Skeletal muscle satellite cell (primary cell): ENCODE data around the gene ATXN7.

Experiments
- H3K27me3 ChIP-seq: 2 replicates; pipeline ENCODE4 v1.7.0; 2013; ENCODE audit warnings: low read length; ENCODE audit not compliant: control insufficient read depth, insufficient read depth
- H3K36me3 ChIP-seq: 2 replicates; pipeline ENCODE4 v1.7.0; 2013; ENCODE audit warnings: mild to moderate bottlenecking, control low read depth, low read length; ENCODE audit not compliant: insufficient read depth
- H3K4me1 ChIP-seq: 2 replicates; pipeline ENCODE4 v1.7.0; 2013; ENCODE audit warnings: low read length; ENCODE audit not compliant: control insufficient read depth, insufficient read depth
- H3K4me2 ChIP-seq: 2 replicates; pipeline ENCODE4 v1.7.0; 2013; ENCODE audit warnings: mild to moderate bottlenecking, low read length
- H3K4me3 ChIP-seq: 2 replicates; pipeline ENCODE4 v1.7.0; 2013; ENCODE audit warnings: low read length
- H3K9ac ChIP-seq: 2 replicates; pipeline ENCODE4 v1.7.0; 2013; ENCODE audit warnings: mild to moderate bottlenecking, low read depth, low read length, moderate library complexity
- H3K9me3 ChIP-seq: replicated peaks from 2 replicates; pipeline ENCODE4 v1.7.0; 2013; ENCODE audit warnings: mild to moderate bottlenecking, control low read depth, low read length

Gene ATXN7

GRCh38 chr3:63970631-63971475 is 107.2 kb downstream of the ATXN7 start:
- Histone ChIP-seq H3K27me3 (no peaks in the 10 kb centered on the region), H3K36me3 (peaks cover 8% of the 10 kb centered on the region), H3K4me1 (peaks cover 75% of the 10 kb centered on the region), H3K4me3 (no peak overlapping the region), H3K9me3 (no peaks in the 10 kb centered on the region), H3K9ac (no peak overlapping the region), H3K4me2 (no peak overlapping the region)

- Histone ChIP-seq H3K4me1 (peaks cover 85% of the 10 kb centered on the region), H3K4me3 (no peak overlapping the region), H3K27me3 (no peaks in the 10 kb centered on the region), H3K9me3 (no peaks in the 10 kb centered on the region), H3K36me3 (peaks cover 8% of the 10 kb centered on the region), H3K9ac (peak overlapping the region; percentile 35), H3K4me2 (no peak overlapping the region)
These were observed 108.5 kb downstream of the ATXN7 start for GRCh38 chr3:63972196-63972595.

- Histone ChIP-seq H3K9ac (no peak overlapping the region), H3K36me3 (peaks cover 8% of the 10 kb centered on the region), H3K4me3 (no peak overlapping the region), H3K9me3 (no peaks in the 10 kb centered on the region), H3K27me3 (no peaks in the 10 kb centered on the region), H3K4me1 (peaks cover 85% of the 10 kb centered on the region), H3K4me2 (no peak overlapping the region)
These were observed 109.3 kb downstream of the ATXN7 start for GRCh38 chr3:63972987-63973386.

- H3K4me2 ChIP-seq = no peak overlapping the region
- no peak overlapping the region for H3K9ac ChIP-seq
- H3K4me1 ChIP-seq = peaks cover 85% of the 10 kb centered on the region
- no peak overlapping the region for H3K4me3 ChIP-seq
- H3K9me3 ChIP-seq = no peaks in the 10 kb centered on the region
- H3K27me3 ChIP-seq = no peaks in the 10 kb centered on the region
- H3K36me3 ChIP-seq = peaks cover 8% of the 10 kb centered on the region
These were observed 109.7 kb downstream of the ATXN7 start for GRCh38 chr3:63973406-63973805.

GRCh38 chr3:63974451-63974850 is 110.8 kb downstream of the ATXN7 start:
- Histone ChIP-seq H3K9ac (no peak overlapping the region), H3K4me1 (peaks cover 85% of the 10 kb centered on the region), H3K4me2 (no peak overlapping the region), H3K36me3 (peaks cover 8% of the 10 kb centered on the region), H3K27me3 (no peaks in the 10 kb centered on the region), H3K4me3 (no peak overlapping the region), H3K9me3 (no peaks in the 10 kb centered on the region)

- H3K9ac ChIP-seq = peak overlapping the region; percentile 84
These were observed 112.1 kb downstream of the ATXN7 start for GRCh38 chr3:63975723-63976122.

GRCh38 chr3:63976161-63976871 is 112.6 kb downstream of the ATXN7 start:
- Histone ChIP-seq H3K9me3 (no peaks in the 10 kb centered on the region), H3K4me1 (peaks cover 71% of the 10 kb centered on the region), H3K9ac (peak overlapping the region; percentile 84), H3K4me2 (peak overlapping the region; percentile 79), H3K27me3 (no peaks in the 10 kb centered on the region), H3K4me3 (peak overlapping the region; percentile 27), H3K36me3 (peaks cover 24% of the 10 kb centered on the region)

More at GRCh38 chr3:63975723-63976122, 112.1 kb downstream of the ATXN7 start:
- peaks cover 18% of the 10 kb centered on the region for H3K36me3 ChIP-seq
- no peaks in the 10 kb centered on the region for H3K27me3 ChIP-seq
- no peaks in the 10 kb centered on the region for H3K9me3 ChIP-seq
- peak overlapping the region; percentile 27 for H3K4me3 ChIP-seq
- H3K4me2 ChIP-seq = peak overlapping the region; percentile 79
- peaks cover 77% of the 10 kb centered on the region for H3K4me1 ChIP-seq

- no peaks in the 10 kb centered on the region for H3K27me3 ChIP-seq
- peaks cover 68% of the 10 kb centered on the region for H3K4me1 ChIP-seq
- peaks cover 26% of the 10 kb centered on the region for H3K36me3 ChIP-seq
- H3K4me3 ChIP-seq = peak overlapping the region; percentile 42
- H3K9ac ChIP-seq = peak overlapping the region; percentile 52
- peak overlapping the region; percentile 66 for H3K4me2 ChIP-seq
- H3K9me3 ChIP-seq = no peaks in the 10 kb centered on the region
These were observed 113.2 kb downstream of the ATXN7 start for GRCh38 chr3:63976872-63977200.

GRCh38 chr3:63977893-63978292 is 114.2 kb downstream of the ATXN7 start:
- H3K4me3 ChIP-seq = no peak overlapping the region
- peaks cover 57% of the 10 kb centered on the region for H3K4me1 ChIP-seq
- H3K9ac ChIP-seq = no peak overlapping the region
- H3K36me3 ChIP-seq = peaks cover 35% of the 10 kb centered on the region
- no peaks in the 10 kb centered on the region for H3K27me3 ChIP-seq
- no peaks in the 10 kb centered on the region for H3K9me3 ChIP-seq
- no peak overlapping the region for H3K4me2 ChIP-seq

- peak overlapping the region; percentile 38 for H3K4me2 ChIP-seq
- peaks cover 54% of the 10 kb centered on the region for H3K4me1 ChIP-seq
- no peaks in the 10 kb centered on the region for H3K9me3 ChIP-seq
- H3K36me3 ChIP-seq = peaks cover 30% of the 10 kb centered on the region
- peak overlapping the region; percentile 20 for H3K9ac ChIP-seq
- no peak overlapping the region for H3K4me3 ChIP-seq
- H3K27me3 ChIP-seq = no peaks in the 10 kb centered on the region
These were observed 115.6 kb downstream of the ATXN7 start for GRCh38 chr3:63979093-63979885.

GRCh38 chr3:63980019-63980418 is 116.4 kb downstream of the ATXN7 start:
- Histone ChIP-seq H3K36me3 (peaks cover 35% of the 10 kb centered on the region), H3K27me3 (no peaks in the 10 kb centered on the region), H3K9me3 (no peaks in the 10 kb centered on the region), H3K4me1 (peaks cover 47% of the 10 kb centered on the region), H3K4me3 (no peak overlapping the region), H3K4me2 (peak overlapping the region; percentile 38), H3K9ac (no peak overlapping the region)
